HG03060 (cell line): Measurements from ENCODE around the gene APCDD1L.

Experiments used
- ATAC-seq: cut with Tn5 transposase; IDR thresholded peaks from one replicate; pipeline ENCODE4 v1.9.1; 2021; ENCODE audit warnings: low read depth, moderate number of reproducible peaks; ENCODE audit not compliant: unreplicated experiment

Gene APCDD1L

DNA sequence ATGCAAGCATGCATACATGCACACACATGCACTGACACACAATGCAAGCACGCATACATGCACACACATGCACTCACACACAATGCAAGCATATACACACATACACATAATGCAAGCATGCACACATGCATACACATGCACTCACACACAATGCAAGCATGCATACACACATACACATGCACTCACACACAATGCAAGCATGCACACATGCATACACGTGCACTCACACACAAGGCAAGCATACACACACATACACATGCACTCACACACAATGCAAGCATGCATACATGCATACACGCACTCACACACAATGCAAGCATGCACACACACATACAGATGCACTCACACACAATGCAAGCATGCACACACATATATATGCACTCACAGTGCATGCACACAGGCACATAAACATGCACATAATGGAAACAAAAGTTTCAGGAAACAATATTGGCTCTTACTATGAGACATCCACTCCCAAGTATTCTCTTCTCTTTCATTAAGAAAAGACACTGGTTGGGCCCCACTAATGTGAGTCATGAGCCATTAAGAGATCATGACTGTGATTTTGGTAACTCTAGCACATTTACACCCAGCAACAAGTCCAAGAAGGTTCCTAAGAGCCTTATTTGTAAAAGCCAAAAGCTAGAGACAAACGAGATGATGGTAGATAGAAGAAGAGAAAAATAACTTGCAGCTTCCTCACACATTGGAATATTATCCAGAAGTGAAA lies 22.2 kb downstream of the APCDD1L start:
- no peak for ATAC-seq

DNA sequence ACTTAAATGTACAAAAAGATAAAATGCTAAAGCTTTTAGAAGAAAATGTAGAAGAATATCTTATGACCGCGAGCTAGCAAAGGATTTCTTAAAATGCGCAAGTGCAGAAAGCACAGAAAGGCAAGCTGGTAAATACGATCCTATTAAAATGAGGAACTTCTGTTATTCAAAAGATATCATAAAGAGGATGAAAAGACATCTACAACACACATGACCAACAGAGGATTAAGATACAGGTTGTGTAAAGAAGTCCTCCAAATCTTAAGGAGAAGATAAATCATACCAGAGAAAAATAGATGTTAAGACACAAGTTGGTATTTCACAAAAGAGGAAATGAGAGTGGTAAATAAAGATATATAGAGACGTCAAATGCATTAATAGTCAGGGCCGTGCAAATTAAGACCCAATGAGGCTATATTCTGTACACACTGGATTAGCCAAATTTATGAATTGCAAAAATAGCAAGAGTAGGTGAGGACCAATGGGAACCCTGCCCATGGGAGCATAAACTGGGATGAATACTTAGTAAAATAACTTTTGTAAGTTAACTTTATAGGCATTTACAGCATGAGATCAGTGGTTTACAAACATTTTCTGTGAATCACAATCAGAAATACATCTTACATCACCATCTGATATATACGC lies 23.0 kb downstream of the APCDD1L start:
- no peak for ATAC-seq

DNA sequence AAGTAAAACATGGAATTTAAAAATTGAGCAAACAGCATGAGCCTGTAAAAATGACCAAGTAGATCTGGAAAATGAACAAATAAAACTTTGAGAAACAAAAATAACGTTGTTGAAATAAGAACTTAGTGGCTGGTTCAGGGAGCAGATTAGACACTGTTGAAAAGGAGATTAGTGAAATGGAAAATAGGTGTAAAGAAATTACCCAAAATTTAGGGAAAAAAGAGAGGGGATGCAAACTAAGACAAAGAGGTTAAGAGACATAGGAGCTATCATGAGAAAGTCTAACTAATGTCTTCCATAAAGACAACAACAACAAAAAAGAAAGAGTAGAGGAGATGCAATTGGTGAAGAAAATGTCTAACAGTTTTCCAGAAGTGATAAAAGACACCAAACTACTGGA lies 29.0 kb downstream of the APCDD1L start:
- ATAC-seq, result no peak

DNA sequence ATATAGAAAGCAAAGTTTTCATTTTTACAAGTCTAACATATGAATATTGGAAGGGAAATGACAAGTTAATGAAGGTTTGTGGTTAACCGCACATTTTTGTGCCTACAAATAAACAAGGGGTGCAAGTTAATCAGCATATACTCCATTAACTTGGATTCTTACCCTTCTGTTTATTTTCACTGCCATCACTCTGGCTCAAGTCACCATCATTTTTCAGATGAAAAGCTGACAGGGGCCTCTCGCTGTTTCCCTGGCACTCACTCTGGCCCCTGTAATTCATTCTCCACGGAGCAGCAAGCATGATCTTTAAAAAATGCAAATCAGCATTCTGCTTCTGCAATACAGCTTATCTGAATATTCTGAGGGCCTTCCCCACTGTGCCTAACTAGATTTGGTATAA lies 29.8 kb downstream of the APCDD1L start:
- no peak for ATAC-seq

DNA sequence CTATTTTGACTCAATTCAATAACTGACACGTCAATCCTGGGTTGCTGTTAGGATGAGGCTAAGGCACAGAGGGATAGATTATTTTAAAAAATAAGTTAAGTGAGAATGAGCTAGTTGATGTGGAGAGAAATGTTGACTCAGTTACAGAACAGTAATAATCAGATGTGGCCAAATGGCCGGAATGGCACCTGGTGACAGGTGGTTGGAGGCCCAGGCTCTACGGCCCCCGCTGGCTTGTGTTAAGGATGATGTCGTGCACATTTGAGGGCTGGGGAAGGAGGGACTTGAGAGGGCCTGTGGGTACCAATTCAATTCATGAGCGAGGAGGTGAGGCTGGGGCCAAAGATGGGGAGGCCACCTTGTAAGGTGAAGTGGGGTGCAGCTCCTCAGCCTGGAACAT lies 31.7 kb downstream of the APCDD1L start:
- no peak for ATAC-seq

DNA sequence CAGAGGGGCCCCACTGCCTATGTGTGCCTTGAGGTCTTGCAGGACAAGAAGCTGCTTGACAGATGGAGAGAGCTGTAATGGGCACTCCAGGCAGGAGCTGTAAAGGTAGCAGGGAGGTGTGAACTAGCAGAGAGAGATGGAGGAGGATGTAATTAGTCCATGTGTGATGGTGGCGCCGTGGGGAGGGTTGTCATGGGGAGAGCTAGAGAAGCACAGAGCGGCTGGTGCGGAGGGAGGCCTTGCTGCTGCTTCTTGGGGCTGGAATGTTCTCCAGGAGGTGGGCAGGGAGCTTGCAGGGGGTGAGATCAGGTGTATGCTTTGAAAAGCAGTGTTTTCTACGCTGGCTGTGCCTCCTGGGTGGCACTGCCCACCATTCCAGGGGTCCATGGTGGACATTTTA lies 32.1 kb downstream of the APCDD1L start:
- no peak for ATAC-seq

DNA sequence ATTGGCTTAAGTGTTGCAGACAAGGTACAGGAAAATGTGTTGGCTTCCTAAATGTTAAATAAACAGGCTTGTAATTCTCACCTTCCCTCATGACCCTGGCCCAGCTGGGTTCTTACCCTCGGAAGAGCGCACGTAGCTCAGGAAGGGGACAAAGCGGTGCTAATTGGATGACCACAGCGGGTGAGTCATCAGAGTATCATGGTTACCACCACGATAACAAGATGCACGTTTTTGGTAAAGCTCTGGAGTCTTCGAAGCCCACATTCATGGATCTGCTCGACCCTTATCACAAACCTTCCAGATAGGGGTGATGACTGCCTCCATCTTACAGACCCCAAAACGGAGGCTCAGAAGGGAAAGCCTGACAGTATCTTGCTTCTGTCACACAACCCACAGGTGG lies 32.8 kb downstream of the APCDD1L start:
- ATAC-seq, result no peak

DNA sequence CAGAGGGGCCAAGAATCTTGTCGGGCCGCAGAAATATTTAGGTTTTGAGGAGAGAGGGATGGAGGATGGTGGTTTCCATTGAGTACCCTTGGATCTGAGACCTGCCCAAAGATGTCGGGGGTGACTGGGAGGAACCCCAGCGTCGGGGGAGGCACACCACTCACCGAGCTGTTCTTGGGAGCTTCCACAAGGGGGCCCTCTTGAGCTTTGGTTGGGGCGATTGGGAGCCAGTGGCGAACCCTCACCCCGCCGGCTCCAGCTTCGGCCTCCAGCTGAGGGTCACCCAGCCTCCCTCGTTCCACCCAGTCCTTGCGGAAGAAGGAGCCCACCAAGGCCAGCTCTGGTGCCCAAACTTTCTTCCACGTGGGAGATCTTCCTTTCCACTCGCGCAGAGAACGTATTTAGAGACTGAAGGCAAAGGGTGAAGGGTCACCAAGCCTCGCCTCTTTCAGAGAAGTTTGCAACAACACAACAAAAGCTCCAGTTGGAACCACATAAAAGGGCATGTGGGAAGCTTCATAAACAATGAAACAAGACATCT lies 33.6 kb downstream of the APCDD1L start:
- no peak for ATAC-seq

DNA sequence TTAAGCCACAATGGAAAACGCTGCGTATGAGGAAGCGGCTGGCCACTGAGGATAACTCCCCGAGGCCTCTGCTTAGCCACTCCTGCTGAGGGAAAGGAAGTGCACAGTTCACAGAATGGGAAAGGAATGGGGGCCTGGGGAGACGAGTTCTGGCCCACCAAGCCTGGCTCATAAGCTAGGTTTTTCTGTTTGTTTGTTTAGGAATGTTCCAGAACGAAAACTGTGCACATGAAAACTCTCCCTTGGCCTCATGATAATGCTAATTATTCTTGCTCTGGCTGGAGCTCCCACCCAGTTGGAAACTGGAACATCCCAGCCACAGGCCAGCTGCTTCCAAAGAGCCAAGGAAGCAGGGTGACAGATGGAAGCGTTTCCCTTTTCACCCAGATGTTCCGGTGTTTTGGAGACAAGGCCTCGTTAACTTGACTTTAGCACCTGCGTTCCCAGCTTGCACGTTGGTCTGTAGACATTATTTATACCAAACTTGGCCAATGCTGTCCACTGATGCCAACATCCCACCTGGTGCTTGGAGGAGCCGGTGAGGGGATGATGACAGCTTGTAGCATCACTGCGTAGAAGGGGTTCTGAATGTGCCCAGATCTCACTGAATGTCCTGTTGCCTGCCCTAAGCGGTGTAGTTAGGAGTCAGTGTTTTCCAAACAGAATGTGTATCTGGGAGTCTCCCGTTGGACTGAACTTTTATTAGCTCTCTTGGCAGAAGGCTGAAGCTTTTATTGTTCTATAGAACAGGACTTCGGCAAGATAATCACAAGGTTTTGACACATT lies 34.5 kb downstream of the APCDD1L start:
- ATAC-seq, result no peak

DNA sequence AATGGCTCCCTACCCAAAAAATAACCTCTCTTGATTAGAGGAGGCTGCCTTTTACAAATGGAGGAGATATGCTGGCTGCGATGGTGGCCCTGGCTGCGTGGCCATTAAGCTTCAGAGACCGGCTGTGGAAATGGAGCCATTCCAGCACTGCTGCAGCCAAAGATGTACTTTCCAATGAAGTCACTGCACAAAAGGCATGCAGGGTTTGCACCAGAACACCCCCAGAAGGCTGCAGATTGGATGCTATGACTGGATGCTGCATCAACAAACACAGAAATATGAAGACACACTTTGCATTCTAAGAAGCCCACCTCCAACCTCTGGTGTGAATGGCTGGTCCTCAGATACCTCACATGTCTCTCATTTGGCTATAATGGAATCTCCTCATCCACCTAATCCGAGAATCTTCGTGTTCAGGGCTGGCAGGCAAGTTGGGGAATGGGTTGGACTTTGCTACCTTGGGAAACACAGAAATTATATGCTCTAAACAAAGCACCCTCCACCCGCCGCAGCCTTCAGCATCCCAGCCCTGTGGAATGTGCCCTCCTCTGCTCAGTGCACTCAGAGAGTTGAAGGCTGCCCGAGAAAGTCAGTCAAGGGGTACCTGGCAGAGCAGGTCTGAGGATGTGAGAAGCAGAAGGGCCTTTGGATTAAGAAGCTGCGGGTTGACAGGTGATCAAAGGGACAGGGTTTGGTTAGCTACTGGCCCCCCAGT lies 35.3 kb downstream of the APCDD1L start:
- no peak for ATAC-seq

DNA sequence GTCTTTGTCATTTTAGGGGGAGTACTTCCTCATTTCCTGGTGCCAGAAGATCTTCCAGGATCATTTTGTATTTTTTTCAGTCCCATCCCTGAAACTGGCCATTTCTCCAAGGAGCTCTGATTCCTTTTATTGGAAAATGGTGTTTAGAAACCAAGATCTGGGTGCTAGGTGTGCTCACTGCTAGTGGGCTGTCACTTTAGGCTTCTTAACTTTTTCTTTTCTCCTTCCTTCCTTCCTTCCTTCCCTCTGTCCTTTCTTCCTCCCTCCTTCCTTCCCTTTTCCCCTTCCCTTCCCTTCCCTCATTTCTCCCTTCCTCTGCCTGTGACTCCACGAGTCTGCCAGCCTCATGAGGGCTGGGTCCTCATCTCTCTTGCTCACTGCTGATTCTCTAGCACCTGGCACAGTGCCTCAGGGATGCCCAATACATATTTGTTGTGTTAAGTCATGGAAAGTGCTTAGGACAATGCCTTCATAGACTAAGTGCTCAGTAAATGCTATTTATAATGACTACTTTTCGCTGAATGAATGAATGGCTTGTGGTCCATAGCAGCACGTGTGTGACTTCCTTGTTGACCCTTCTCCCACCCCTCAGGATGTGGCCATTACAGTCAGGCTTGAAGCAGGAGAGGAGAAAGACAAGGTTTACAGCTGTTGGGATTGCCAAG lies 36.9 kb downstream of the APCDD1L start:
- ATAC-seq, result no peak

DNA sequence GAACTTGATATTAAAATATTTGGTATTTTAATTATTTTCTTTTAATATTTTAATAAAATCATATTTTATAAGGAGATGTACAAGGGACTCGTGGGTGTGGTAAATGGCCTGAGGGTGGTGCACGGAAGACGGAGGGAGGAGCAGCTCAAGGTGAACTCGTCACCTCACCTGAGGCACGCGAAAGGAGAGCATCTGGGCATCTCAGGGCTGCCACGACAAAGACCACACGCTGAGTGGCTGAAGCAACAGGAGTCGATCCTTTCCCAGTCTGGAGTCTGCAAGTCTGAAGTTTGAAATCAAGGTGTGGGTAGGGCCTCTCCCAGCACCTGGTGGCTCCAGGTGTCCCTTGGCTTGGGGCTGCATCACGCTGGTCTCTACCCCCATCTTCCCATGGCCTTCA lies 39.7 kb downstream of the APCDD1L start:
- no peak for ATAC-seq

DNA sequence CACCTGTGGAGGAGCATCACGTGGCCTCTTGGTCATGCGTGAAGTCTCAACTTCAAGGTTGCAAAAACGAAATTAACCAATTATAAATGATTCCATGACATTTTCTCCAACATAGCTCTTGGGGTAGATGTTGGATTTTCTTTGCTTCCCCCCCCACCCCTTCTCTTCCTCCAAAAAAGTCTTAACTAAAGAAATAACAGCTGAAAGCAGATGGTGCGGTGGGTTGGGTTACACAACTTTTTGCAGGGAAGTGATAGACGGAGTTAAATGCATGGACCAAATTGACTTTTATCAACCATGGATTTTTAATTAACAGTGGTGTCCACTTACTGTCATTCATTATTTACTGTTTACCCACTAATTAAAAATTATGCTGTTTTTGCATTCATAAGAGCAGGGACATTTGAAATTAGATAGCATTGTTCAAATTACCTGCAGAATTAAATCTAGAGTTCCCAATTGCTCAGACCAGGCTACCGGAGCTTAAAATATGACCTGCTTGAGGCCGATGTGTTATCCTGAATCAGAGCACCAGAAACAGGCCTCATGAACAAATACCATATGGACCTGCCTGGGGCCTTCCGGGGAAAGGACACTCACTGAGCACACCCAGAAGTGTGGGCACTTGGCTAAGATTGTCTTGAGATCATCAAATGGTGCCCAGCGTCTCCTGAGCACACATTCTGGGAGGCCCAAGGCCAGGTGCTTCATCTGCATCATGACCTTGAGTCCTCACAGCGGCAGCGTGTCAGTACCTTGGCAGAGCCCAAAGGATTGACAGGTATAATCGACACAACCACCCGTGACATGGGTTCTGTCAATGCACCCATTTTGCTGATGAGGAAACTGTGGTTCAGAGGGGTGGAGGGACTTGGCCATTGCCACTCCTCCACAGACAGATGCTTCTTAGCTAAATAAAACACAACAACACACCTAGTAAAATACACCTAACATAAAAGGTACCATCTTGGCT lies 41.5 kb downstream of the APCDD1L start:
- no peak for ATAC-seq

DNA sequence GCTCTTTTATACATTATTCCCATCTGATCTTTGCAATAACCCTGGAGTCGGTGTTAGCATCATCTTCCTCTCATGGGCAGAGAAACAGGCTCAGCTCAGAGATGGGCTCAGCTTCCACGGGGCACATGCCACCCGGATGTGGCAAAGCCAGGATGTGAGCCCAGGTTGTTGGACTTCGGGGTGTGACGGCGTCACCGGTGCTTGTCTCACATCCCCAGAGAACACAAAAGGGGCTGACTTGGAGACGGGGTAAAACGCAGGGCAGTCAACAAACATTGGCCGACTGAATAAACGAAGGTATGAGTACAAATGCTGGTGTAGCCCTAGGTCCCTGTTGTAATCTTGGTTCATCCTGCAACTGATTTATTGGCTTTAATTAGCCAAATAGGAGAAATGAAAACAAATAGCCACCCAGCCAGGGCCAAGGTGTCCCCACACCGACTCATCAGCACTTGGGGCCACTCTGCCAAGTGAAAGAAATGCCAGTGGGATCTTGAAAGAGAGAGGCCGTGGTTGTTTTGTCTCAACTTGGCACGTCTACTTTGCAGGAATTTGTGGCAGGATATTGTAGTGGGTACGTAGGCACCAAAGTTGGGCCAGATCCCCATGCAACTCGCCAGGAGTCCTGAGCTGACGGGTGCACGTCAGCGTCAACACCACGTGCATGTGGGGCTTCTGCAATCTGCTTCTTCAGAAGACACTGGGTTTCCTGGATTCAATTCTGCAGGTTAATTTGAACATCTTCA lies 42.8 kb downstream of the APCDD1L start:
- ATAC-seq, result no peak

DNA sequence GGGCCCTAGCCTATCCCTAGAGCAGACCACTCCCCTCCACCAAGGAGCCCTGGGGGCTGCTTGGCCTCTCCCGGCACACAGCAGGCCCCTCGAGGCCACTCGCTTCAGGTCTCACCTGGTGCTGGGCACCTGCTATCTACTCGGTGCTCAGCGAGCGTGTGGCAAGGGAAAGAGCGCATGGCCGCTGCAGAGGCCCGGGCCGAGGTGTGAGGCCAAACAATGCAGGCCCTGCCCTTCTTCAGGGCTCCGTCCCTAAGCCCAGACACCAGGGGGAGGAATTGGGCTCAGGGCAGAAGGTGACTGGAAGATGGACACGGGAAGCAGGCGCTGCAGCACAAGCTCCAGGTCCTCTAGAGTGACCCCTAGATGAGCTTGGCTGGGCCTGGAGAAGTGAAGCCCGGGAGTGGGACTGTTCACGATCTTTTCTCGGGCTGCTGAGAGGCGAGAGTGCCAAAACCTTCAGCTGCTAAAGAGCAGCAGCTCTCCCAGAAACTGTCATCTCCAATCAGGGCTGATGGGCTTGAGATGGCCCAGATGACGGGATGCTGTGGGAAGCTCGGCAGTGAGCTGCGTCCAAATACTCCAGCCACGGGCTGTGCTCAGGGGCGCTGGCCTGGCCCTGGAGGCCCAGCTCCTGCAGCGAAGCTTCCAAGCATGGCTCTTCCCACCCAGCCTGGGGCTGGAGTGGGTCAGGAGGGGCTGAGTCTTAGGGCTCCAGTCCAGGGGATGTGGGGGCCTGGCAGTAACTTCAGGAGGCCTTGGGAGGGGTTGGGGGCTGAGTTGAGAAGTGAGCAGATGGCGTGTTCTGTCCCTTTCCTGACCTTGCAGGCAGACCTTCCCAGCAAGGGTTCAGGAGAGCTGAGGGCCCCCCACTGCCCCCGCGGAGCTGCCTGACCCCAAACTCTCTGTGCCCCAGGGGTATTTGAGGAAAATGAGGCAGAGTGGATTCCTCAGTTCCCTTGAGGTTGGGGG lies 43.7 kb downstream of the APCDD1L start:
- no peak for ATAC-seq

DNA sequence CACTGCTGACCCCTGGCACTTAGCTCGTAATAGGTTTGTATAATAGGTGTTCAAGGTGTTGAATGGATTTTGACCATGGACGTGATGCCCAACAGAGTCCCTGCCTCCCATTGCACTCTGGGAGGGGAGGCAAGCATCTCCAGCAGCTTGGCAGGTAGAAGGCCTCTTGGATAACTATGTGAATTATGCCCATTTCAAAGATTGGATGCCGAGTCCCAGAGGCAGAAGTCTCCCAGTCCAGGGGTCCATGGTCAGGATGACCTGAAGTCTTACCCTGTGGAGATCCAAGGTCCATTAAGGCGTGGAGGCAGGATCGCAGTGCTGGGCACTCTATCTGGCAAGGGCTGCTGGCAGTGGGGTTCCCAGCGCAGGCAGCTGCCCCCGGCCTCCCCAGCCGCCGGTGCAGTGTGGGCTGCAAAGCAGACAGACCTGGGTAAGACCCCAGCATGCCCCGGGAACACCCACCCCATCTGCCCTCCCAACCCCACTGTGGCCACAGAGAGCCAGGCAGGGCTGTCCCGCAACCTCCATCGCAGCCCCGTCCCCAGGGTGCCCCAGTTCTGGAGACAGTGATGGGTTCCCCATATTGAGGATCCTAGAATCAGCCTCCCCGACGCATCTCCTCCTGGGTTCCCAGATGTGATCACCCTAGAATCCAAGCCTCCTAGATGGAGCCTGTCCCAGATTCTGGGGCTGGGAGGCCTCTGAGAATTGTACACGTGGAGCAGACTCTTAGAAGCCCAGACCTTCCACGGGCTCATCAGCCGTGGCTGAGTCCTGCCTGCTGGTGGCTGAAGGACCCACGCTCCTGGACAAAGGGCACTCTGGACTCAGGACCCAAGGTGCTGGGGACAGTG lies 44.6 kb downstream of the APCDD1L start:
- ATAC-seq, result no peak
